GM12878 (cell line): ENCODE measurements around the gene POLR1G. TPM values are rescaled to one million over a fixed set of nuclear protein-coding genes. Genes with fewer than 3 reads are reported as not detected.

Experiments
- CEBPZ ChIP-seq: fragments of 150-350 bp; IDR thresholded peaks from 2 replicates; pipeline ENCODE4 v1.6.1; 2016; ENCODE audit warnings: low read depth, low read length
- CHD1 ChIP-seq: IDR thresholded peaks from 2 replicates; pipeline ENCODE4 v1.6.1; 2012; ENCODE audit warnings: low read depth, low read length, improper control_type of control experiment
- ELK1 ChIP-seq: IDR thresholded peaks from 2 replicates; pipeline ENCODE4 v1.6.1; 2012; ENCODE audit warnings: low read depth, low read length, improper control_type of control experiment
- IRF4 ChIP-seq: IDR thresholded peaks from 2 replicates; pipeline ENCODE4 v1.6.1; 2011; ENCODE audit warnings: low read depth, low read length
- JUND ChIP-seq: IDR thresholded peaks from 2 replicates; pipeline ENCODE4 v1.6.1; 2012; ENCODE audit warnings: low read depth, mild to moderate bottlenecking, low read length, improper control_type of control experiment, moderate library complexity
- KDM1A ChIP-seq: fragments of 200-600 bp; sonication (generic); IDR thresholded peaks from 2 replicates; pipeline ENCODE4 v1.6.1; 2016; ENCODE audit warnings: borderline replicate concordance
- MEF2B ChIP-seq: fragments of 450-650 bp; IDR thresholded peaks from 2 replicates; pipeline ENCODE4 v1.6.1; 2018; ENCODE audit warnings: mild to moderate bottlenecking, moderate library complexity; ENCODE audit not compliant: partially characterized antibody, poor library complexity, severe bottlenecking
- MTA2 ChIP-seq: fragments of 450-650 bp; IDR thresholded peaks from 2 replicates; pipeline ENCODE4 v1.6.1; 2016; ENCODE audit warnings: low read depth, mild to moderate bottlenecking, moderate library complexity
- NKRF ChIP-seq: fragments of 450-650 bp; conservative IDR thresholded peaks from 2 replicates; pipeline ENCODE4 v1.6.1; 2017; ENCODE audit warnings: mild to moderate bottlenecking, moderate library complexity
- POLR2AphosphoS2 ChIP-seq: IDR thresholded peaks from 2 replicates; pipeline ENCODE4 v1.6.1; 2011; ENCODE audit warnings: low read depth, mild to moderate bottlenecking, low read length, improper control_type of control experiment, moderate library complexity
- RCOR1 ChIP-seq: conservative IDR thresholded peaks from 2 replicates; pipeline ENCODE4 v1.6.1; 2012; ENCODE audit warnings: low read depth, low read length, improper control_type of control experiment
- RUNX3 ChIP-seq: IDR thresholded peaks from 2 replicates; pipeline ENCODE4 v1.6.1; 2012; ENCODE audit warnings: low read length, inconsistent platforms
- SMARCA5 ChIP-seq: fragments of 450-650 bp; IDR thresholded peaks from 2 replicates; pipeline ENCODE4 v1.6.1; 2017; ENCODE audit warnings: mild to moderate bottlenecking
- TCF12 ChIP-seq: IDR thresholded peaks from 2 replicates; pipeline ENCODE4 v1.6.1; 2011; ENCODE audit warnings: low read depth, mild to moderate bottlenecking, low read length
- TCF3 ChIP-seq: IDR thresholded peaks from 2 replicates; pipeline ENCODE4 v1.6.1; 2012; ENCODE audit warnings: low read depth, mild to moderate bottlenecking, low read length, borderline replicate concordance; ENCODE audit not compliant: insufficient read depth
- USF1 ChIP-seq: IDR thresholded peaks from 2 replicates; pipeline ENCODE4 v1.6.1; 2011; ENCODE audit warnings: borderline replicate concordance, low read depth, mild to moderate bottlenecking, moderate library complexity, mixed read lengths, low read length; ENCODE audit not compliant: insufficient read depth; ENCODE audit errors: extremely low read length
- YBX1 ChIP-seq: fragments of 450-650 bp; IDR thresholded peaks from 2 replicates; pipeline ENCODE4 v1.6.1; 2016; ENCODE audit warnings: antibody characterized with exemption
- ZNF687 ChIP-seq: fragments of 450-650 bp; IDR thresholded peaks from 2 replicates; pipeline ENCODE4 v1.6.1; 2017; ENCODE audit warnings: mild to moderate bottlenecking, moderate library complexity
- polyA plus RNA-seq, 11 experiments: library from polyadenylated mRNA; depleted of rRNA in 4 of 11; unstranded in 6 of 11; stranded (reverse) in 5 of 11; fragments of >200 nt; fragmentation: Nextera tagmentation in 4 of 11; fragmentation: Illumina TruSeq in 1 of 11; extraction: Ambion mirVana in 4 of 11; extraction: Trizol in 1 of 11; gene quantifications; 1 replicate in 1 of 11; 2 replicates in 10 of 11; pipeline versions ENCODE4 v1.2.1 to v1.2.3, GENCODE V29; 2011 to 2016; ENCODE audit warnings: inconsistent platforms in 2 of 11, missing spikeins in 2 of 11, low read depth in 1 of 11
- total RNA-seq, 4 experiments: library from RNA; depleted of rRNA in 3 of 4; stranded (reverse); fragments of >200 nt in 3 of 4; fragmentation: Illumina TruSeq in 1 of 4; extraction: Trizol in 1 of 4; gene quantifications; 2 replicates each; pipeline versions ENCODE4 v1.2.1 to v1.2.3, GENCODE V29; 2013 to 2021

Gene POLR1G
- total and polyA plus RNA-seq, 10 of the 15 experiments (the other 5 are each of a cell fraction or from before 2014, with no cell fraction given): 2.0 to 30.9 (median 20.5) TPM

GRCh38 chr19:45439569-45440258 lies 33.3 kb downstream of the POLR1G start (continued):
- TF ChIP-seq ZNF687 (peak; percentile 78; the same call in 1 of the 2 replicates), KDM1A (no peak), JUND (0 out of 2 replicates have a peak, but pooled peaks have one; percentile 7), TCF3 (0 out of 2 replicates have a peak, but pooled peaks have one; percentile 2), RCOR1 (no peak; the same call in 1 of the 2 replicates), NKRF (peak; percentile 87), YBX1 (no peak), USF1 (no peak), TCF12 (0 out of 2 replicates have a peak, but pooled peaks have one; percentile 21), MEF2B (peak; percentile 92), RUNX3 (peak; percentile 3; the same call in 1 of the 2 replicates), POLR2AphosphoS2 (0 out of 2 replicates have a peak, but pooled peaks have one; percentile 26), MTA2 (no peak), CHD1 (peak; percentile 37; the same call in 1 of the 2 replicates), SMARCA5 (peak; percentile 98), CEBPZ (no peak), IRF4 (no peak), ELK1 (peak; percentile 100)
